Measurements from ENCODE around the gene KHDC4.
"Not testable (repeated sequence)": the region's sequence is repeated elsewhere in the genome, so short reads cannot be mapped to it uniquely, and the experiment has no call there.

Gene KHDC4

GRCh38 chr1:155941845-155942531, 7.8 kb upstream of the KHDC4 start:
- no peak for ATAC-seq (replicated peaks)
- H3K4me1 Mint-ChIP-seq (ENCODE audit: low read depth in 2 of 2) = peaks cover 35 to 39% of the 10 kb centered on the region in 2 donors

GRCh38 chr1:155940993-155941844, 7.0 kb upstream of the KHDC4 start, which contains the start of gene RXFP4:
Gene RXFP4 (plus strand): TSS chr1:155941638. CDS start chr1:155941710, 72 bp downstream.
- H3K4me1 Mint-ChIP-seq (ENCODE audit: low read depth in 2 of 2) = peaks cover 27 to 31% of the 10 kb centered on the region in 2 donors
- no peaks in the 10 kb centered on the region for H3K27me3 Mint-ChIP-seq
- ATAC-seq (replicated peaks) = no peak
- peak within 1 kb of the TSS; percentile 61 to 85 for H3K27ac Mint-ChIP-seq
- H3K9me3 Mint-ChIP-seq = no peaks in the 10 kb centered on the region
- H3K4me3 Mint-ChIP-seq = no peak within 1 kb of the TSS
- no peak for DNase-seq
- peaks cover 9% of the 10 kb centered on the region for H3K36me3 Mint-ChIP-seq (ENCODE audit: insufficient read depth)

More at GRCh38 chr1:155941845-155942531, 7.8 kb upstream of the KHDC4 start:
- Mint-ChIP-seq H3K27me3 (no peaks in the 10 kb centered on the region), H3K4me3 (no peak overlapping the region), H3K9me3 (no peaks in the 10 kb centered on the region), H3K27ac (peak overlapping the region; percentile 52 to 85), H3K36me3 (ENCODE audit: insufficient read depth) (peaks cover 17% of the 10 kb centered on the region)
- no peak for DNase-seq

GRCh38 chr1:155940482-155940992, 6.3 kb upstream of the KHDC4 start:
- H3K27ac Mint-ChIP-seq = peak overlapping the region; percentile 61 to 85
- peaks cover 7% of the 10 kb centered on the region for H3K36me3 Mint-ChIP-seq (ENCODE audit: insufficient read depth)
- no peak overlapping the region for H3K4me3 Mint-ChIP-seq
- no peaks in the 10 kb centered on the region for H3K27me3 Mint-ChIP-seq
- H3K4me1 Mint-ChIP-seq (ENCODE audit: low read depth in 2 of 2) = peaks cover 21 to 26% of the 10 kb centered on the region in 2 donors
- no peaks in the 10 kb centered on the region for H3K9me3 Mint-ChIP-seq
- ATAC-seq (replicated peaks) = no peak
- no peak for DNase-seq

GRCh38 chr1:155938220-155938627, 4.0 kb upstream of the KHDC4 start:
- Mint-ChIP-seq H3K4me3 (no peak overlapping the region), H3K4me1 (ENCODE audit: low read depth in 2 of 2) (peaks cover 15 to 20% of the 10 kb centered on the region in 2 donors), H3K36me3 (ENCODE audit: insufficient read depth) (peaks cover 8% of the 10 kb centered on the region), H3K9me3 (no peaks in the 10 kb centered on the region), H3K27ac (peak overlapping the region in 1 of 2 donors; percentile 13), H3K27me3 (no peaks in the 10 kb centered on the region)
- ATAC-seq (replicated peaks) (no peak), DNase-seq (peak in 2 of 3 experiments; percentile 19 to 29)

GRCh38 chr1:155934936-155935590, 850 bp upstream of the KHDC4 start:
- Mint-ChIP-seq H3K27me3 (no peaks in the 10 kb centered on the region), H3K9me3 (no peaks in the 10 kb centered on the region), H3K4me1 (ENCODE audit: low read depth in 2 of 2) (peaks cover 6 to 30% of the 10 kb centered on the region in 2 donors), H3K36me3 (ENCODE audit: insufficient read depth) (peaks cover 30% of the 10 kb centered on the region), H3K27ac (no peak overlapping the region), H3K4me3 (peak overlapping the region in 1 of 2 donors; percentile 43)
- no peak for DNase-seq
- ATAC-seq (replicated peaks) = no peak

- ATAC-seq (replicated peaks) (no peak), DNase-seq (no peak)
- Mint-ChIP-seq H3K9me3 (no peaks in the 10 kb centered on the region), H3K27ac (no peak overlapping the region), H3K36me3 (ENCODE audit: insufficient read depth) (peaks cover 41% of the 10 kb centered on the region), H3K4me1 (ENCODE audit: low read depth in 2 of 2) (peaks cover 6 to 36% of the 10 kb centered on the region in 2 donors), H3K4me3 (no peak overlapping the region), H3K27me3 (no peaks in the 10 kb centered on the region)
Observed at GRCh38 chr1:155933591-155934096, 569 bp downstream of the KHDC4 start.

GRCh38 chr1:155932487-155932886, 1.7 kb downstream of the KHDC4 start:
- H3K9me3 Mint-ChIP-seq = no peaks in the 10 kb centered on the region
- H3K27ac Mint-ChIP-seq = no peak overlapping the region
- peaks cover 52% of the 10 kb centered on the region for H3K36me3 Mint-ChIP-seq (ENCODE audit: insufficient read depth)
- DNase-seq (no peak), ATAC-seq (replicated peaks) (no peak)
- no peaks in the 10 kb centered on the region for H3K27me3 Mint-ChIP-seq
- H3K4me1 Mint-ChIP-seq (ENCODE audit: low read depth in 2 of 2) = peaks cover 6 to 32% of the 10 kb centered on the region in 2 donors
- no peak overlapping the region for H3K4me3 Mint-ChIP-seq

- H3K4me3 Mint-ChIP-seq = no peak overlapping the region
- ATAC-seq (replicated peaks) = no peak
- no peaks in the 10 kb centered on the region for H3K9me3 Mint-ChIP-seq
- no peak for DNase-seq
- H3K27me3 Mint-ChIP-seq = no peaks in the 10 kb centered on the region
- peaks cover 56% of the 10 kb centered on the region for H3K36me3 Mint-ChIP-seq (ENCODE audit: insufficient read depth)
- peaks cover 6 to 32% of the 10 kb centered on the region in 2 donors for H3K4me1 Mint-ChIP-seq (ENCODE audit: low read depth in 2 of 2)
- no peak overlapping the region for H3K27ac Mint-ChIP-seq
Observed at GRCh38 chr1:155932081-155932480, 2.1 kb downstream of the KHDC4 start.

- Mint-ChIP-seq H3K4me1 (ENCODE audit: low read depth in 2 of 2) (peaks cover 6 to 32% of the 10 kb centered on the region in 2 donors), H3K36me3 (ENCODE audit: insufficient read depth) (peaks cover 62% of the 10 kb centered on the region), H3K27me3 (no peaks in the 10 kb centered on the region), H3K4me3 (peak overlapping the region in 1 of 2 donors; percentile 61), H3K9me3 (no peaks in the 10 kb centered on the region), H3K27ac (peak overlapping the region; percentile 24 to 83)
- no peak for ATAC-seq (replicated peaks)
- DNase-seq = no peak
Observed at GRCh38 chr1:155931332-155932038, 2.7 kb downstream of the KHDC4 start.

GRCh38 chr1:155930725-155931124, 3.5 kb downstream of the KHDC4 start:
- H3K27me3 Mint-ChIP-seq; H3K9me3 Mint-ChIP-seq; DNase-seq; ATAC-seq (replicated peaks): not testable (repeated sequence)
- H3K4me3 Mint-ChIP-seq = peak overlapping the region in 1 of 2 donors; percentile 61
- peak overlapping the region; percentile 24 to 83 for H3K27ac Mint-ChIP-seq
- H3K36me3 Mint-ChIP-seq (ENCODE audit: insufficient read depth) = peaks cover 70% of the 10 kb centered on the region
- H3K4me1 Mint-ChIP-seq (ENCODE audit: low read depth in 2 of 2) = peaks cover 6 to 32% of the 10 kb centered on the region in 2 donors

GRCh38 chr1:155929057-155929456, 5.2 kb downstream of the KHDC4 start:
- H3K36me3 Mint-ChIP-seq (ENCODE audit: insufficient read depth) = peaks cover 86% of the 10 kb centered on the region
- H3K27ac Mint-ChIP-seq = peak overlapping the region; percentile 22 to 62
- ATAC-seq (replicated peaks) = no peak
- no peaks in the 10 kb centered on the region for H3K9me3 Mint-ChIP-seq
- DNase-seq = no peak
- no peak overlapping the region for H3K4me3 Mint-ChIP-seq
- H3K27me3 Mint-ChIP-seq = no peaks in the 10 kb centered on the region
- H3K4me1 Mint-ChIP-seq (ENCODE audit: low read depth in 2 of 2) = peaks cover 6 to 32% of the 10 kb centered on the region in 2 donors

- no peaks in the 10 kb centered on the region for H3K9me3 Mint-ChIP-seq
- H3K4me3 Mint-ChIP-seq = no peak overlapping the region
- ATAC-seq (replicated peaks) (no peak), DNase-seq (no peak)
- H3K27ac Mint-ChIP-seq = no peak overlapping the region
- peaks cover 92% of the 10 kb centered on the region for H3K36me3 Mint-ChIP-seq (ENCODE audit: insufficient read depth)
- peaks cover under 1 to 18% of the 10 kb centered on the region in 2 donors for H3K4me1 Mint-ChIP-seq (ENCODE audit: low read depth in 2 of 2)
- no peaks in the 10 kb centered on the region for H3K27me3 Mint-ChIP-seq
Observed at GRCh38 chr1:155925506-155925905, 8.7 kb downstream of the KHDC4 start.
